Diencephalon (tissue), 1 donor: ENCODE data around the gene ZNF71. TPM values are rescaled to one million over a fixed set of nuclear protein-coding genes. Genes with fewer than 3 reads are reported as not detected.

Experiments used
- total RNA-seq: library from RNA; depleted of rRNA; stranded (reverse); fragments of >200 nt; gene quantifications from one replicate; pipeline ENCODE4 v1.2.3, GENCODE V29; 2014

The ZNF71 gene
- total RNA-seq = 21.2 TPM

DNA sequence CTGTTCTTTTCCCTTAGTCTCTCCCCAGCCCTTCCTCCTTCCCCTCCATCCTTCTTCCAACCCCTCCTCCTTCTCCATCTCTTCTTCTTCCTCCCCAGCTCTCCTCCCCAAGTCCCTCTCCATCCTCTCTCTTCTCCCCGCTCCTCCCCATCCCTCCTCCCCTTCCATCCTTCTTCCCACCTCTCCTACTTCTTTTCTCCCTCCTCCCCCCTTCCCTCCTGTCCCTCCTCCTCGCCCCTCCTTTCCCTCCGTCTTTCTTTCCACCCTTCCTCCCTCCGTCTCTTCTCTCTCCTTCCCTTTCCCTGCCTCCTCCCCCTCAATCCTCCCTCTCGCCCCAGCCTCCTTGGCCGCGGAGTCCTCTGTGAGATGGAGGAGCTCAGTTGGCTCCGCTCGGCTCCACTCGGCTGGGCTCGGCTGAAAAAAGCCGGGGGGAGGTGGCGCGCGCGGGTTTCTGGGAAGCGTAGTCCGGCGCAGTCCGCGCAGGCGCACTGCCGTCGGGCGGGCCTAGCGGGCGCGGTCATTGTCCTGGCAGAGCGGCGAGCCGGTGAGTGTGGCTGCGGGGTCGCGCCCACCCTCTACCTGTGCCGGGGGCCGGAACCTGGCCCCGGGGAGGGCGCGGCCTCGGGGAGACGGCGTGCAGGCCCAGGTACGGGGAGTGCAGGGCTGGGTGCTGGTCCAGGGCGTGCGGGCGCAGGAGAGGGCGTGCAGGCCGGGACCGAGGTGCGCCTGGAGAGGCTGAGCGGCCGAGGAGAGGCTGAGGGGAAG, at the start of gene ZNF71:
TSS of gene ZNF71 (plus strand) at position 520 of the 765 bp plus-strand sequence. CDS start 6,257 bp downstream, outside the sequence.

DNA sequence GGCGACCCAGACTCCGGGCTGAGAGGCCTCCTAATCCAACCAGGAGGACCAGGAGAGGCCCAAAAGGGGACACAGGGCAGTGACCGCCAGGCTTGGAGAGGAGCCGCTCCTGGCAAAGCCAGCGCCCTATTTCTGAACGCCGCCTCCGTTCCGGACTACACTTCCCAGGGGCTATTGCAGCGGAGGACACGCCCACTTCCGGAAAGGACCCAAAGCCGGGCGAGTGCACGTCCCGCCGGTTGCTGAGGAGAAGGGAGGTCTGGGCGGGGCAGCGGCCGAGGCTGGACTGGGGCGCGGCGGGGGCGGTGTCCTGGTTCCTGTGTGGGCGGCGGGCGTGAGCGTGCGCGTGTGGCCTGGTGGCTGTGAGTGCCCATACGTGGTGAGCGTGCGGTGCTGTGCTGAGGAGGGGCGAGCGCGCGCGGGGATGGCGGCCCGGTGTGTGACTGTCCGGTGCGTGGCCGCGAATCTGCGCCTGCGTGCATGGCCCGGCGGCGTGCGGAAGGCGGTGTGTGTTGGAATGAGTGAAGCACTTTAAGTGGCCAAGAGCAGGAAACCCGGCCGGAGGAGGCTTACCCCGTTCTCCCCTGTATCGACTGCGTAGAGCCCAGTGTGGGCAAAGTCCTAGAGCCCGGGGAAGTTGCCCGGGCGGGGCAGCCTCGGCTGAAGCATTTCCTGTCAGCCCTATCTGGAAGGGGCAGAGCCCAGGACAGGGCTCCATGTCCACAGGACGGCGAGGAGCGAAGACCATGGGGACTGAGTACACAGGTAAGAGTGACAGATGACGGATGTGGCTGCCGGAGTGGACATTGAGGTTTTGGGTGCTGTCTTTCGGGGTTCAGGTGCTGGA, 27.6 kb upstream of the ZNF71 start, which contains the start of gene ZNF470:
TSS of gene ZNF470 (plus strand) at position 195 of the 847 bp plus-strand sequence. CDS start 2,844 bp downstream, outside the sequence.

DNA sequence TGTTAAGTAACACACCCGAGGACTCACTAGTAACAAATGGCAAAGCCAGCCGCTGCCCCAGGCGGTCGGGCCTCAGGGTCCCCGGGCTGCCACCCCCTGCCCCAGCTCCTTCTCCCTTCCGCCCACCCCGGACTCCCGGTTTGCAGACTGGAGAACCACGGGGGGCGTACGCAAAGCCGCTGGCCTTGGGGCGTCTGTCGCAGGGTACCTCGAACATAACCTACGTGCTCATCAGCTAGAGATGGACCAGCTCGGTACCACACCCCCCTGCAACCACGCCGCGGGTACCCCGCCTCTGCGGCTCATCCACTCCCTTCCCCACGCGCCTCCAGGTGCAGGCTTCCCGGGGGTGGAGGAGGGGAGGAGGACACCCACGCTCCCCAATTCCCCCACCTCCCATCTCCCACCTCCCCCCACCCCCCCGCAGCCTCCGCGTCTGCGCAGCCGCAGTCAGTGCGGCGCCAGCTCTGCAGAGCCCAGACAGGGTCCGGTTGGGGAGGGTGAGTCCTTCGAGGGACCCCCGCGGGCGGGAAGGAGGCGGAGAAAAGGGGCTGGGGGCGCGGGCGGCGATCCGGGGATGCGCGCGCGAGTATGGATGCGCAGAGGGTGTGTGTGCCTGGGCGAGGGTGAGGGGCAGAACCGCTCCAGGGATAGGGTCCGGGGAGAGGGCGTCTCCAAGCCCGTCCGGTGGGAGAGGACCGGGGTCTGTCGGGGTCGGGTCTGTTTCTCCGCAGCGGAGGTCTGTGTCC, 47.8 kb downstream of the ZNF71 start, which contains the start of gene SMIM17:
TSS of gene SMIM17 (plus strand) at position 449 of the 749 bp plus-strand sequence. CDS start 2,509 bp downstream, outside the sequence.

DNA sequence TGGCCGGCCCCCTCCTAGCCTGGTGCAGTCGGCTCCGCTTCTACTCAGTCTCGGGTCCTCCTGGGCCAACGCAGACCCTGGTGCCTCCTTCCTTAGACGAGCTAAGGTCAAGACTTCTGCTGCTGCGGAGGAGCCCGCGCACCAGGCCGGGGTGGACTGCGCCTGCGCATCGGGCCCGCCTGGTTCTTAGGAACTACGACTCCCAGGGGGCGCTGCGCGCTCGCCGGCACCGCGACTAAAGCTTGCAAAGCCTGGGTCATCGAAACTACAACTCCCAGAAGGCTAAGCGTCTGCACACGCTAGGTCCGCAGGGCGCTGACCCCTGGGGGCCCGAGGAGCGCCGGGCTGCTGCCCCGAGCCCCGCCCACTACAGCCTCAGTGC, 76.5 kb downstream of the ZNF71 start, which contains the start of gene ZNF835:
TSS of gene ZNF835 (minus strand) at position 145 of the 382 bp plus-strand sequence. CDS start 6,559 bp downstream, outside the sequence.

Other genes starting within 250 kb of the ZNF71 start
- gene ZNF582, start 201.8 kb upstream of the ZNF71 start, total RNA-seq = 6.7 TPM
- 44.5 TPM for gene ZNF583, start 191.0 kb upstream of the ZNF71 start, total RNA-seq
- gene ZNF667, start 118.0 kb upstream of the ZNF71 start, total RNA-seq = 27.7 TPM
- gene ZNF471, start 87.4 kb upstream of the ZNF71 start, total RNA-seq = 21.5 TPM
- 32.5 TPM for gene ZFP28, start 56.4 kb upstream of the ZNF71 start, total RNA-seq
- 21.9 TPM for gene ZNF470, start 27.8 kb upstream of the ZNF71 start, total RNA-seq
- 117 TPM for gene SMIM17, start 47.9 kb downstream of the ZNF71 start, total RNA-seq
- gene ZNF835, start 76.5 kb downstream of the ZNF71 start, total RNA-seq = 12.7 TPM
- 380 TPM for gene PEG3, start 245.4 kb downstream of the ZNF71 start, total RNA-seq
- 9.2 TPM for gene ZIM2, start 245.4 kb downstream of the ZNF71 start, total RNA-seq